NCI-H1694 treated with DMSO at 0.1 percent for 48 hours (cell line): ENCODE data around the gene LCA5L.
"Not testable (repeated sequence)": the region's sequence is repeated elsewhere in the genome, so short reads cannot be mapped to it uniquely, and the experiment has no call there.

Source experiments
- DNase-seq: peaks from one replicate; lab custom pipeline; 2025; lab: John Stamatoyannopoulos, UW

The LCA5L gene

GRCh38 chr21:39451332-39452206 lies 6.0 kb upstream of the LCA5L start, which contains the start of gene SH3BGR:
Gene SH3BGR (plus strand): TSS chr21:39451970. CDS start chr21:39452097, 127 bp downstream.
- no peak for DNase-seq

GRCh38 chr21:39447264-39447663 lies 1.7 kb upstream of the LCA5L start:
- DNase-seq: no peak

- DNase-seq: no peak
Measured at GRCh38 chr21:39444421-39445180, 977 bp downstream of the LCA5L start.

- peak; percentile 62 for DNase-seq
Measured at GRCh38 chr21:39441502-39442475, 3.8 kb downstream of the LCA5L start.

GRCh38 chr21:39439232-39439631 lies 6.3 kb downstream of the LCA5L start:
- no peak for DNase-seq

- no peak for DNase-seq
Measured at GRCh38 chr21:39434950-39435349, 10.6 kb downstream of the LCA5L start.

GRCh38 chr21:39430954-39431353 lies 14.6 kb downstream of the LCA5L start:
- no peak for DNase-seq

- DNase-seq: no peak
Measured at GRCh38 chr21:39430457-39430856, 15.1 kb downstream of the LCA5L start.

GRCh38 chr21:39430016-39430415 lies 15.6 kb downstream of the LCA5L start:
- DNase-seq: no peak

GRCh38 chr21:39429445-39429844 lies 16.1 kb downstream of the LCA5L start:
- DNase-seq: no peak

GRCh38 chr21:39422527-39423241 lies 22.9 kb downstream of the LCA5L start:
- DNase-seq: no peak

- not testable (repeated sequence) for DNase-seq
Measured at GRCh38 chr21:39419204-39419603, 26.4 kb downstream of the LCA5L start.

GRCh38 chr21:39406065-39406464 lies 39.5 kb downstream of the LCA5L start:
- DNase-seq: no peak

GRCh38 chr21:39400173-39400572 lies 45.4 kb downstream of the LCA5L start:
- DNase-seq: no peak

GRCh38 chr21:39397646-39398385 lies 47.8 kb downstream of the LCA5L start:
- no peak for DNase-seq

- no peak for DNase-seq
Measured at GRCh38 chr21:39392981-39393380, 52.6 kb downstream of the LCA5L start.

- no peak for DNase-seq
Measured at GRCh38 chr21:39390212-39390765, 55.3 kb downstream of the LCA5L start.

- no peak for DNase-seq
Measured at GRCh38 chr21:39388811-39389155, 56.8 kb downstream of the LCA5L start.

- peak; percentile 86 for DNase-seq
Measured at GRCh38 chr21:39388038-39388810, 57.4 kb downstream of the LCA5L start.
